GM12873 (cell line): ENCODE data around the gene AMHR2.

Experiments used
- CTCF ChIP-seq: IDR thresholded peaks from 2 replicates; pipeline ENCODE4 v1.5.1; 2012; ENCODE audit warnings: low read depth, mild to moderate bottlenecking, moderate library complexity, low read length, control low read depth; ENCODE audit not compliant: insufficient read depth; ENCODE audit errors: missing control alignments

AMHR2 gene

GRCh38 chr12:53402871-53403270 is 20.8 kb upstream of the AMHR2 start:
- no peak for TF ChIP-seq CTCF

GRCh38 chr12:53410951-53411350 is 12.7 kb upstream of the AMHR2 start:
- TF ChIP-seq CTCF = no peak

DNA sequence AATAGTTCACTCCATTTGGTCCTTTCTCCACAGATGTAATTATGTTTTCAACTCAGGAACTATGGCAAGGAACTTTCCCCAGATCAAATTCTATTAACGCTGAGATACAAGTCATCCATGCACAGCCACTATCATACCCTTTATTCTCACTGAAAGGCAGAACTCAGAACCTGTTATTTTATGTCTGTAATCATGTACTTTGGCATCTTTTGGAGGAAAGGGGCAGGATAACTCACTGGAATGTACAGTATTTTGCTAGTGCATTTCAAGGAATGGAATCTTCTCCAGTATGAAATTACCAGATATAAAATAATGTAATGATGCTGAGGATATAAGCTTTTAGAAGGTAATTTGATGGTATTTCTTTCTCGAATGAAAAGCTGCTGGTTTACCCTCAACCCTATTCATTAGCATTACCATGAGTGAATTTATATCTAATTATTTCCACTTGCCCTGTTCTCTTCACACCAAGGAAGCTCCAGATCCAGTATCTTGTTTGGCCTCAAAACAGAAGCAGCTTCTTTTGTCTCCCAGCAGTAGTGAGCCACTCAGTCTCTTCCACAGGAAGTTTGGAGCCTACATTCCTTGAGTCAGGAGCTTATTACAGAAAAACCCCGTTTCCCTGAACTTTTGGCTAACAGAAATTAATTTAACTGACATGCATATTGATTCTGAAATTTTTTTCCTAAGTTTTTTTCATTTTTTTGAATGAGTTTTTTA is 10.0 kb upstream of the AMHR2 start:
- no peak for TF ChIP-seq CTCF

- TF ChIP-seq CTCF = no peak
Measured at GRCh38 chr12:53414756-53415417, 8.8 kb upstream of the AMHR2 start.

DNA sequence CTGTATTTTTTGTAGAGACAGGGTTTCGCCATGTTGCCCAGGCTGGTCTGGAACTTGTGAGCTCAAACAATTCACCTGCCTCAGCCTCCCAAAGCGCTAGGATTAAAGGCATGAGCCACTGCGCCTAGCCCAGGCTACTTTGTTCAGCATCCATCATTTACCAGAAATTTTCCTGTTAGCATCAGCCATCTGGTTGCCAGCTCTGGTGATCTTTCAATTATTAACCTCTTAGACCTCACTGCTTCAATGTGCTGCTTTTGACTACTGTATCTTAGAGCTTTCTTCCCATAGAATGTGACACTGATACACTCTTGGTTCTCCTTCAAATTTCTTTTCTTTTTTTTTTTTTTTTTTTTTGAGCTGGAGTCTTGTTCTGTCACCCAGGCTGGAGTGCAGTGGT is 5.4 kb upstream of the AMHR2 start:
- TF ChIP-seq CTCF = no peak

- no peak for TF ChIP-seq CTCF
Measured at GRCh38 chr12:53419756-53420155, 3.9 kb upstream of the AMHR2 start.

DNA sequence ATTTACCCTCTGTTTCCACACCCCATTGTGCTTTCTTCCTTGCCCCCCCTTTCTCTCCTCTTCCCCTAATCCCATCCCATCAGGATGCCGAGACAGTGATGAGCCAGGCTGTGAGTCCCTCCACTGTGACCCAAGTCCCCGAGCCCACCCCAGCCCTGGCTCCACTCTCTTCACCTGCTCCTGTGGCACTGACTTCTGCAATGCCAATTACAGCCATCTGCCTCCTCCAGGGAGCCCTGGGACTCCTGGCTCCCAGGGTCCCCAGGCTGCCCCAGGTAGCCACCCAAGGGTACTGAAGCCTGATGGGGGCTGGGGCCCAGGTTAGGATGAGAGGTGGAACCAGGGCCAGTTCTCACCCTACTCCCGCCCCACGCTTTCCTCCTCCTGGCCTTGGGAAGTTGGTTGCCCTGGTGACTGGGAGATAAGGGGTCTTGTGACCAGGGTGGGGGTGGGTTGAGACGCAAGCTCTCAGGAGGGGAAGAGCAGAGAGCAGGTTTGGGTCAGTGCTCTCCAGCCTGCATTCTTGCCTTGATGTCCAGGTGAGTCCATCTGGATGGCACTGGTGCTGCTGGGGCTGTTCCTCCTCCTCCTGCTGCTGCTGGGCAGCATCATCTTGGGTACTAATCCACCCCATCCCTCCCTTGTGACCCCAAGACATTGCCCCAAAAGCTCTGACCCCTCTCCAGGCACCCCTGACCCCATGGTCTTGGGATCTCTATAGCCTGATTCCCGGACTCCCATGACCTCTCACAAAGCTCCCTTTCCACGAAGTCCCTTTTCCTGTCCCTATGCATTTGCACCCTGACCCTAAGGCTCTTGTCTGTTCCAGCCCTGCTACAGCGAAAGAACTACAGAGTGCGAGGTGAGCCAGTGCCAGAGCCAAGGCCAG is 1.2 kb downstream of the AMHR2 start:
- no peak for TF ChIP-seq CTCF
